ENCODE measurements around the gene HNRNPL.
"Not testable (repeated sequence)": the region's sequence is repeated elsewhere in the genome, so short reads cannot be mapped to it uniquely, and the experiment has no call there.

Gene HNRNPL

GRCh38 chr19:38843175-38843758 lies 6.5 kb downstream of the HNRNPL start:
- no peak for DNase-seq

DNA sequence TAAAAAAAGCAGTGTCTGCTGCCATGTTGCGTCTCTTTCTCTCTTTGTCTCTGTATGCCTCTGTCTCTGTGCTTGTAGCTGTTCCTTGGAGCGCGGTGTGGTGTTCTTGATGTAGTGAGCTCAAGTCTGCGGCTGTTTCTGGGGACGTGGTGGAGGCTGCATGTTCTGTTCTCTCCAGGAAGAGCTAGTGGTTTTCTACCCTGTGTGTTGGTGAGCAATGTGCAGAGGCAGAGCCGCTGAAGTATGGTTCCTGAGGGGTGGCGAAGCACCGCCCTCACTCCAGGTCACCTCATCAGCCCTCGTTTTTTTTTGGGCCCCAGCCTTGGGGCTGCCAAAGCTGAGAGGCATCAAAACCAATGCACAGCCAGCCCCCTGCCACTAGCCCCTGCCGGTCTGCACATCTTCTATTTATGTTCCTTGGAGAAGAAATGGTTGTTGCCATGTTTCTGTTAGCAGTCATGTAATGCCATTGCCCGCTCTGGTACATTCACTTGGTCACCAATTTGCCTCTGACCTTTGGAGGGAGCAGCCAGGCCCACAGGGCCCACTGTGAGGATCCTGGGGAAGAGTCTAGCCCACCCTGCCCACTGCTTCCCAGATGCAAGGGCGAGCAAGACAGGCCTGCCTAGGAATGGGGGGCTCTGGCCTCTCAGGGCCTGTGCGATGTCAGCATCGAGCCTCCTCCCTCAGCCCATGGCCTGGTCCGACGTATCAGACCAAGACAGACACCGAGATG lies 7.2 kb downstream of the HNRNPL start:
- no peak for DNase-seq

- DNase-seq: no peak
Measured at GRCh38 chr19:38841787-38842438, 7.9 kb downstream of the HNRNPL start.

DNA sequence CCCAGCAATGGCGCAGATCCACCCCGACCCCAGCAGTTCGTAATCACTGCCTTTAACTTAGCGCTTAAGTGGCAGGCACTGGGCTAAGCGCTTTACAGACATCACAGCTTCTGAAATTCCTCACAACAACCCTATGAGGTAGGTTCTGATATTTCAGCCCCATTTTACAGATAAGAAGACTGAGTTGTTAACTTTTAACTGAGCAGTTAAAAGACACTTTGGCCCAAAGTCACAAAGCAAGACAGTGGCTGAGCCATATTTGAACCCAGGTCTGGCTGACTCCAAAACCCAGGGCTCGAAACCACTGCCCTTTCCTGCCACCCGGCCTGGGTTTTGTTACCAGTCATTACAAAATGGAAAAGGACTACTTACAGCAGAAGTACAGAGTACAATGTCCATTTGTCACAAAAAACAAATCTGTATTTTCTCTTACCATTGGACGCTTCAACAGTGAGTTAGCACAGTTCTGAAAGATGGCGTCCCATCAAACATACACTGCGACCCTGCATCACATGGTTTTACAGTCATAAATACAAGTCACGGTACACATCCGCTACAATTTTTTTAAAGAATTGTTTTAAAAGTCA lies 8.5 kb downstream of the HNRNPL start:
- no peak for DNase-seq

DNA sequence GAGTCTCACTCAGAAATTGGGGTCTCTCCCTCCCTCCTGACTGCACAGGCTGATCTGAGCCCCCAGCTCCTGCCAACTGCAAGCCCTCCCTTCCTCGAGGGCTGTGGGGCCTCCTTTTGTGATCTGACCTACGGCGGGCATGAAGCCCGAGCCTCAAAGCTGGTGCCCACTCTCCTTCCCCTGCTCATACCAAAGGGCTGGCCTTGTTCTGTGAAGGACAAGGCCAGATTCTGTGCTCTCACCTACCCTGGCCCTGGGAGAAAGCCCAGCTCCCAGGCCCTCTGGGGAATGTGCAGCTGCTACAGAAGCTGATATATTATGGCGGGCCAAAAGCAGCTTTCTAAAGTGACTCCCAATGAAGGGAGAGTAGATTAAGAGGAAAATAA lies 9.2 kb downstream of the HNRNPL start:
- DNase-seq: no peak

- no peak for DNase-seq
Measured at GRCh38 chr19:38839816-38840582, 9.8 kb downstream of the HNRNPL start.

GRCh38 chr19:38838986-38839761 lies 10.6 kb downstream of the HNRNPL start:
- DNase-seq: no peak

DNA sequence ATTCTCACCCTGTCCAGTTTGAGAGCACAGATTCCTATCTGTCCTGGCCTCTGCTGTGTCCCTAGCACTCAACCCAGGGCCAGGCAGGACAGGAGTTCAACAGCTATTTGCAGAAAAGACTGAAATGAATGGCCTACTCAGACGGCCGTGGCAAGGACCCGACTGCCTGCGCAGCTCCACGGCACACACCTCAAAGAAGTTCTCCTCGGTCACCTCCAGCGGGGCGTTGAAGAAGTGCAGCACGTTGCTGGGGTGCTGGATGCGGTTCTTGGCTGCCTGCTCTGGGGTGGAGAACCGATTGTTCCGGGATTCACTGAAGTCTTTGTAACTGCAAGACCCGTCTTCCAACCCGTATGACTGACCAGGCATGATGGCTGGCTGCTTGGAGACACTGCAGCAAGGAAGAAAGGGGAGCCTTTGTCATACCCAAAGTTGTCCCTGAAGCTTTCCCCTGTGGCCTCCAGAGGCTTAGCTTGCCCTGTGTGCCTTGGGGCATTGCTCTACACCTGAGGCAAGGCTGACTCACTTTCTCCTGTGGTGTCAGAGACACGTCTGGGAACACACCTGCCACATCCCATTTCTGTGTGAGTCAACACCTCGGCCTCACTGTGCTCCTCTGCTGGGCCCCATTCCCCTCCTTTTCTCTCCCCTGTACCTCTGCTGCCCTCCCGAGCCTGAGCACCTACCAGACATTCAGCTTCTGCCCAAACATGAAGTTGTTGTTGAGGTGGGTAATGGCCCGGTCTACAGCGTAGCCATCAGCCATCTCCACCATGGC lies 11.4 kb downstream of the HNRNPL start:
- DNase-seq: no peak

DNA sequence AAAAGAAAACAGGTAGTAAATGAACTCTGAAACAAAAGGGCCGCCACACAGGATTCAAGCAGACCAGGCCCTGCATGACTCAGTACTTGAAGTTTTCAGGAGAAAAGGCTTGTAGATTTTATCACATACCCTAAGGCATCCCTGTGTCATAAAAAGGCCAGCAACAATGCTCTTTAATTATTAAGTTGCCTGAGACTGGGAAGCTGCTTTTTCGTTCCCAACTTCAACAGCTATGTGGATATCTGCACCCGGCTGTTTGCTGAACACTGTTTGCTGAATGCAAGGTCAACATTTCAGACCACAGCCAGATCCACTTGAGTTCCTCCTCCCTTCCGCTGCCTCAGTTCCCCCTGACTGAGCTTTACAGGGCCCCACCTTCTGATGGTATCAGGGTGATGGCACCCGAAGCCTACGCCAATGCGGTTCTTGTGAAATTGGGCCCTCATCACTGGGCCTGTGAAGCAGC lies 12.1 kb downstream of the HNRNPL start:
- DNase-seq: no peak

GRCh38 chr19:38836983-38837626 lies 12.7 kb downstream of the HNRNPL start:
- no peak for DNase-seq

- DNase-seq: no peak
Measured at GRCh38 chr19:38836159-38836982, 13.4 kb downstream of the HNRNPL start.

DNA sequence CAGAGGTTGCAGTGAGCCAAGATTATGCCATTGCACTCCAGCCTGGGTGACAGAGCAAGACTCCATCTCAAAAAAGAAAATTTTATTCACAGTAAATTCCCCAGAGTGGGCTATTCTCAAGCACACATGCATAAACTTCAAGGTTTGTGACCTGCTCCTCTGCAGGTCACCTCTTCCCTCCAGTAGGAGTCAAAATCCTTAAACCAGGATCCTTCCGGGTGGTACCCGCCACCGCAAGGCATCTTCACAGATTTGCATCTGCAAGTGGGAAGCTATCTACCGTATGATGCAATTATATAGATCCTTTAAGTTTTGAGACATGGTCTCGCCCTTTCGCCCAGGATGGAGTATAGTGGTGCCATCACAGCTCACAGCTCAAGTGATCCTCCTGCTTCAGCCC lies 15.2 kb downstream of the HNRNPL start:
- no peak for DNase-seq

DNA sequence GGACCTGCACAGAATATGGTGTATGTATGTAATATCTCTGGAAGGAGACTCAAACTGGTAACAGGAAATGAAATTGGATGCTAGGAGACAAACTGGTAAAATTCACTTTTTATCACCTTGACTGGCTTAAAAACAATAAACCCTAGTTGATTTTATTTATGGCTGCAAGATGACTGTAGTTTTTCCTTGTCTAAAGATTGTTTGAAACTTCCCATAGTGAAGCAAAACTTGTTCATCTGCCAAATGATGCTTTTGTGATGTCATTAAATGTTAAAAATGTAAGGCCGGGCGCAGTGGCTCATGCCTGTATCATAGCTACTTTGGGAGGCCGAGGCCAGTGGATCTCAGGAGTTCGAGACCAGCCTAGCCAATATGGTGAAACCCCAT lies 15.7 kb downstream of the HNRNPL start:
- no peak for DNase-seq

DNA sequence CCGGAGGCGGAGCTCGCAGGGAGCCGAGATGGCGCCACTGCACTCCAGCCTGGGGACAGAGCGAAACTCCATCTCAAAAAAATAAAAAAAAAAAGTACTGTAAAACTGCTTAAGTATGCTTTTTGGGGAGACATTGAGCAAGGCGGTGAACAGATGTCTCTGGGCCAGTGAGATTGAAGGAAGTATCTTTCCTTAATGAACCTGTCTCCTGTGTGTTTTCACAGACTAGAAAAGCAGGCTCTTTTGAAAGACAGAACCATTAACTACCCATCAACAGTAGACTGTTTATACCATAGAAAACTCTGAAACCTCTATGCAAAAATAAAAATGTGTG lies 16.7 kb downstream of the HNRNPL start:
- no peak for DNase-seq

GRCh38 chr19:38831142-38831605 lies 18.6 kb downstream of the HNRNPL start:
- DNase-seq: peak; percentile 95

DNA sequence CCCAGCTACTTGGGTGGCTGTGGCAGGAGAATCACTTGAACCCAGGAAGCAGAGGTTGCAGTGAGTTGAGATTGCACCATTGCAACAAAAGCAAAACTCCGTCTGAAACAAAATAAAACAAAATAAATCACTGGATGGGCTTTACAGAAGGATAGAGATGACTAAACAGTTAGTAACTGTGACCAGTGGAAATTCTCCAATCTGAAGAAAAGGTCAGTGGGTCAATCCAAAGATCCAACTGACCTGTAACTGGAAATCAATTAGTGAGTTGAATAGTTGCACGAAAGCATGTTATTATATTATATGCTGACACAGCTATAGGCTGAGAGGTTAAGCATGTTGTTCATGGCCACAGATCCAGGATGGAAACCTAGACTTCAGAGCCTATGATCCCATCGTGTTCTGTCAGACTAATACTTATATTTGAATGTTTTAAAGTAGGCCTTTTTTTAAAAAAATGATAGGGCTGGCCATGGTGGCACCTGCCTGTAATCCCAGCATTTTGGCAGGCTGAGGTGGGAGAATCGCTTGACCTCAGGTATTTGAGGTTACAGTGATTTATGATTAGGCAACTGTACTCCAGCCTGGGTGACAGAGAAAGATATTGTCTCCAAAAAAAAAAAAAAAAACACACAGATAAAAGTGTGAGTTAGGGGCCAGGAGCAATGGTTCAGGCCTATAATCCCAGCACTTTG lies 19.6 kb downstream of the HNRNPL start:
- DNase-seq: no peak

GRCh38 chr19:38829203-38829602 lies 20.6 kb downstream of the HNRNPL start:
- not testable (repeated sequence) for DNase-seq

- no peak for DNase-seq
Measured at GRCh38 chr19:38826856-38827551, 22.8 kb downstream of the HNRNPL start.

- not testable (repeated sequence) for DNase-seq
Measured at GRCh38 chr19:38825936-38826335, 23.9 kb downstream of the HNRNPL start.
